DLD1 (cell line): ENCODE results near the gene SUPT5H.

Source experiments
- in situ Hi-C: cut with HindIII; loops from 2 replicates; pipeline ENCODE4 v1.10.0; 2017; ENCODE audit warnings: low sequenced_read_pairs

SUPT5H gene

GRCh38 chr19:39445196-39446111 lies at the start of gene SUPT5H:
SUPT5H (plus strand) TSS chr19:39445582; CDS start chr19:39445891, 309 bp downstream.
- in situ Hi-C loops: no loop called here

DNA sequence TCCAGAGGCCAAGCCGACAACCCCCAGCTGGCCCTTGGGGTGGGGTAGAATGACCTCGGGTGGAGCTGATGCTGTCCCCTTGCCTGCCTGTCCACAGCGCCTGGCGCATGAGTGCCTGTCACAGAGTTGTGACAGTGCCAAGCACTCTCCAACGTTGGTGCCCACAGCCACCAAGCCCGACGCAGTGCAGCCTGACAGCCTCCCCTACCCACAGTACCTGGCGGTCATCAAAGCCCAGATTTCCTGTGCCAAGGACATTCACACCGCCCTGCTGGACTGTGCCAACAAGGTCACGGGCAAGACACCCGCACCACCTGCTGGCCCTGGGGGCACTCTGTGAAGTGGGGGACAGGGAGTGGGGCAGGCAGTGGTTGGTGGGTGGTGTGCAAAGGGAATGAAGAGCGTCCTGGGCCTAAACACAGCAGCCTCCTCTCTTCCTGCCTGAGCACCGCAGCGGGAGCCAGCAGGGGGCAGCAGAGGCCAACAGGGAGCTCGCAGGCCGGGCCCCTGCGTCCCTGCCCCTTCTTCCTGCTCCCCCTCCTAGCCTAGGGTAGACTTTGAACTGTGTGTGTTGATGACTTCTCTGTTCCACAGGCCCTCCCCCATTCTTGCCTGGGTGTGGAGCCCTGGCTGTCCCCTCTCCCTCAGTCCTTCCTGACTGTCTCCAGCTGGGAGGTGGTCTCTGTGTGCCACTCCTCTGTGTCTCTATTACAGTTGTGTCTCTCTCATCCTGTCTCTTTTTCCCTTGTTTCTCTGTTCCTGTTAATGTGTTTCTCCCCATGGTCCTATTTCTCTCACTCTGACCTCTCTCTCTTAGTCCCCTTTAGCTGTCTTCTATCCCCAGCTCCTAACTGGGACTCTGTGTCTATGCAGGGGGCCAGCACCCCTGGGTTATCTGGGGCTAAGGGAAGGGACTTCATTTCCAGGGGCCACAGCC lies 47.8 kb upstream of the SUPT5H start:
- in situ Hi-C loops: no loop called here

GRCh38 chr19:39398297-39398864 lies 47.0 kb upstream of the SUPT5H start:
- in situ Hi-C loops: no loop called here

GRCh38 chr19:39399668-39400050 lies 45.7 kb upstream of the SUPT5H start:
- in situ Hi-C loops: no loop called here

GRCh38 chr19:39400061-39400460 lies 45.3 kb upstream of the SUPT5H start:
- in situ Hi-C loops: no loop called here

GRCh38 chr19:39401070-39401548 lies 44.3 kb upstream of the SUPT5H start:
- in situ Hi-C loops: no loop called here

- in situ Hi-C loops: no loop called here
These were observed 43.6 kb upstream of the SUPT5H start for GRCh38 chr19:39401549-39402345.

GRCh38 chr19:39402346-39403300 lies 42.8 kb upstream of the SUPT5H start:
- in situ Hi-C loops: no loop called here

GRCh38 chr19:39403331-39404312 lies 41.8 kb upstream of the SUPT5H start:
- in situ Hi-C loops: no loop called here

DNA sequence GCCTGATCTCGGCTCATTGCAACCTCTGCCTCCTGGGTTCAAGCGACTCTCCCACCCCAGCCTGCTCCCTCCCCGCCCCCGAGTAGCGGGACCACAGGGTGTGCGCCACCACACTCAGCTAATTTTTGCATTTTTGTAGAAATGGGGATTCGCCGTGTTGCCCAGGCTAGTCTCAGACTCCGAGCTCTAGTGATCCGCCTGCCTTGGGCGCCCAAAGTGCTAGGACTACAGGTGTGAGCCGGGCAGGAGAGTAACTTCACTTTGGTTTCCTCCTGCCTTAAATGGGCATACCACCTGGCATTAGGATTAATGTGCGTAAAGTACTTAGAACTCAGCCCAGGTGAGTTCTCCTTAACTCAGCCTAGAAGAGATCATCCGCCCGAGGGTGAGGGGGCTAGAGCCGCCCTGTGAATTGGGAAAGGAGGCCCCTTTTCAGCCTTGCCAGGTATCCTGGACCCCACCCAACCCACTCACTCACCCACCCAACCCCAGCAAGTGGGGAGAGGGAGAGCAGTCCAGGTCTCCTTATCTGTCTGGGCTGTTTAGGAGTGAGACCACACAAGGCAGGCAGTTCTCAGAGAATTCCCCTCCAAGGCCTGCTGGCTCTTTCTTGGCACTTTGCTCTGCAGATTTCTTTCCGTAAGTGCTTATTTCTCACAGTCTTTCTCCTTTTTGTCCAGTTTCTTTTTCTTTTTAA lies 40.0 kb upstream of the SUPT5H start:
- in situ Hi-C loops: no loop called here

- in situ Hi-C loops: no loop called here
These were observed 39.3 kb upstream of the SUPT5H start for GRCh38 chr19:39405958-39406655.

DNA sequence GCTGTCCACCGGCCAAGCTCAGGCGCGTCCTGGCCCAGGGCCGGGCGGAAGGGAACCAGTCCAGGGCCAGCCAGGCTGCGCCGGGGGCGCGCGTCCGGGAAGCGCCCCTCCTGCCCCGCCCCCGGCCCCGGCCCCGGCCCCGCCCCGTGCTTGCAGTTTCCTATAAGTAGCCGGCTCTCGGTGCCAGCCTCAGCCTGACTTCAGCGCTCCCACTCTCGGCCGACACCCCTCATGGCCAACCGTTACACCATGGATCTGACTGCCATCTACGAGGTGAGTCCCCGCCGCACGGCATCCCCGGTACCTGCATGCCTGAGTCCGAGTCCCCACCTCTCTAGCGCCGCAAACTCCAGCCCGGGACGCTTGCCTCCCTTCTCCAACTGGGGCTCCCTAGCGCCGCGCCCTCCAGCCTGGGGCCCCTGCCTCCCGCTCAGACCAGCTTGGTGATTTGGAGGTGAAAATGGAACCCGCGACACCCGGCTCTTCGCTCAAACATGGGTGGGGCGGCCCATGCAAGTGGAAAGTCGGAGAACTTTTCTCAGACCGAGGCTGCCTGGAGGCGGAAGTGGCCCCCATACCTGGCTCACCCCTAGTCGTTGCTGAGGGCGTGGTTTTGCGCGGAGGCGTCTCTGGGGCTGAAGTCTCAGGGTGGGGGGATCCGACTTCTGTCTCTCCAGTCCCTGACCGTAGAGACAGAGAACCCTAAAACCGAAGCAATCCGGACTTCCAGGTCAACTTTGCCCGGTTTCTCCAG lies 38.5 kb upstream of the SUPT5H start, which contains the start of gene ZFP36:
Gene ZFP36, plus strand, starts transcription at position 192 of the 754 bp plus-strand sequence. Its CDS starts 58 bp downstream, at position 250.
- in situ Hi-C loops: no loop called here

- in situ Hi-C loops: no loop called here
These were observed 38.0 kb upstream of the SUPT5H start for GRCh38 chr19:39407410-39407659.

GRCh38 chr19:39407660-39408391 lies 37.6 kb upstream of the SUPT5H start:
- in situ Hi-C loops: no loop called here

DNA sequence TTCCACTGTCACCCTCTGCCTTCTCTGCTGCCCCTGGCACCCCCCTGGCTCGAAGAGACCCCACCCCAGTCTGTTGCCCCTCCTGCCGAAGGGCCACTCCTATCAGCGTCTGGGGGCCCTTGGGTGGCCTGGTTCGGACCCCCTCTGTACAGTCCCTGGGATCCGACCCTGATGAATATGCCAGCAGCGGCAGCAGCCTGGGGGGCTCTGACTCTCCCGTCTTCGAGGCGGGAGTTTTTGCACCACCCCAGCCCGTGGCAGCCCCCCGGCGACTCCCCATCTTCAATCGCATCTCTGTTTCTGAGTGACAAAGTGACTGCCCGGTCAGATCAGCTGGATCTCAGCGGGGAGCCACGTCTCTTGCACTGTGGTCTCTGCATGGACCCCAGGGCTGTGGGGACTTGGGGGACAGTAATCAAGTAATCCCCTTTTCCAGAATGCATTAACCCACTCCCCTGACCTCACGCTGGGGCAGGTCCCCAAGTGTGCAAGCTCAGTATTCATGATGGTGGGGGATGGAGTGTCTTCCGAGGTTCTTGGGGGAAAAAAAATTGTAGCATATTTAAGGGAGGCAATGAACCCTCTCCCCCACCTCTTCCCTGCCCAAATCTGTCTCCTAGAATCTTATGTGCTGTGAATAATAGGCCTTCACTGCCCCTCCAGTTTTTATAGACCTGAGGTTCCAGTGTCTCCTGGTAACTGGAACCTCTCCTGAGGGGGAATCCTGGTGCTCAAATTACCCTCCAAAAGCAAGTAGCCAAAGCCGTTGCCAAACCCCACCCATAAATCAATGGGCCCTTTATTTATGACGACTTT lies 36.8 kb upstream of the SUPT5H start:
- in situ Hi-C loops: no loop called here
